ENCODE results near the gene MEGF11.

Gene MEGF11

DNA sequence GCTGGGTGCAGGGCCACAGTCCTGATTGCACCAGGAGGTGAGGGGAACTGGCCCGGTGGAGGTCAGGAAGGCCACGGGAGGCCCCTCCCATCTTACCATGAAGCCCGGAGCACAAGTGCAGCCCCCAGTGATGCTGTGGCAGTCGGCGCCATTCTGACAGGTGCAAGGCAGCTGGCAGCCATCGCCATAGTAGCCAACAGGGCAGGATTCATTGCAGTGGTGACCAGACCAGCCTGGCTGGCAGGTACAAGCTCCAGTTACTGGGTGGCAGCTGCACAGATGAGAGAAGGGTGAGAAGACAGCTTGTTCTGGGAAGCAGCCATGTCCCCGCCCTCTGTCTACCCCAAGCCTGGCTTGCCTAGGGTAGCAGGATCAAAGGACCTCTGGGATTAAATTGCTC lies 296.1 kb downstream of the MEGF11 start:
- no peak for DNase-seq

- no peak for DNase-seq
Observed at GRCh38 chr15:65956899-65957298, 296.7 kb downstream of the MEGF11 start.

DNA sequence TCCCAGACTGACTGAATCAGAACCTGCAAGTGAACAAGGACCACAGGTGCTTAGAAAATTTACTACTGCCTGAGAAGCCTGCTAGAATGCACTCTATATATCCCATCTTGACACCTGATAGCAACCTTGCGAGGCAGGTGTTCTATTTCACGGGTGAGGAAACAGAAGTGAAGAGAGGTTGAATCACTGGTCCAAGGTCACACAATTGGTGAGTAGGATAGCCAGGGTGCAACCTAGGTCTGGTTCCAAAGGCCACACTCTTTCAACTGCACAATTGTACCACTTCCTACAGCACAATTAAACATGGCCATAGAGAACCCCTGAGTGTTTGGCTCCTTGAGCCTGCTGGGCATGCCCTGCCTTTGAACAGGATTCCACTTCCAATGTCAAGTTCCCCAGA lies 297.2 kb downstream of the MEGF11 start:
- no peak for DNase-seq

- DNase-seq, result no peak
Observed at GRCh38 chr15:65954289-65954741, 299.2 kb downstream of the MEGF11 start.

- no peak for DNase-seq
Observed at GRCh38 chr15:65953622-65954021, 299.9 kb downstream of the MEGF11 start.

- DNase-seq, result no peak
Observed at GRCh38 chr15:65952391-65953053, 301.0 kb downstream of the MEGF11 start.

- DNase-seq, result no peak
Observed at GRCh38 chr15:65951007-65951406, 302.5 kb downstream of the MEGF11 start.

GRCh38 chr15:65949491-65949890 lies 304.1 kb downstream of the MEGF11 start:
- DNase-seq, result no peak

GRCh38 chr15:65949011-65949410 lies 304.5 kb downstream of the MEGF11 start:
- no peak for DNase-seq

GRCh38 chr15:65948383-65948782 lies 305.2 kb downstream of the MEGF11 start:
- no peak for DNase-seq

- DNase-seq, result no peak
Observed at GRCh38 chr15:65947041-65947440, 306.5 kb downstream of the MEGF11 start.

- DNase-seq, result no peak
Observed at GRCh38 chr15:65945616-65946015, 307.9 kb downstream of the MEGF11 start.

DNA sequence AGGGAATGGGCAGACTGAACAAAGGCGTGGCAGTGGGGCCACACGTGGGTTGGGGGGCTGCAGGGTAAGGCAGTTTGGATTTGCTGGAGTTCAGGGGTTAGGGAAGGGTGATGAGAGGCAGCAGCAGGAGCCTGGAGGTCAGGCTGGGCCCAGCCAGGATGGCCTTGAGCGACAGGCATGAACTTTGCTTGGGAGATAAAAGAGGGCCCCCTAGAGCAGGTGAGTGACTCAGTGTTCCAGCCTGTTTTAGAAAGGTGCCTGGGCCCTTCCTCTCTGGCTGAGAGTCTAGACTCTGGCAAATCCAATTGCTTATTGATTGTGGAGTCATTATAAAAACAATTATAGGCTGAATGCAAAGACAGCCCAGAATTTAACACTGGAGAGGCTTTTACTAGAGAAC lies 309.1 kb downstream of the MEGF11 start:
- no peak for DNase-seq

DNA sequence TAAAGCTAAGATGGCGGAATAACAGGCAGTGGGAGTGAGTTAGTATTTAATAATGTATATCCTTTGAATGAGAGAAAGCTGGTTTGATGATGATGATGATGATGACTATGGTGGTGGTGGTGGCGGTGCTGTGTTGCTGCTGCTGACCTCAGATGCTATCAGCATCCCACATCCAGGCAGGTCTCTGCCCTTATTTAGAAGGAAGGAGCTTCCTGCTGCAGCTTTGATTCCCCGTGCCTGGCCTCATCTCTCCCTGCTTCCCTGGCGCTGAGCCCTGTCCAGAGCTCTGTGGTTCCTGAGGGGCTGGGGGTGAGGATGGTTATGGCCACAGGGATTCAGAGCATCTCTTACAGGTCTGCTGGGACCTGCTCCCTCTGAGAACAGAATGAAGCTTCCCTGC lies 311.1 kb downstream of the MEGF11 start:
- no peak for DNase-seq

- no peak for DNase-seq
Observed at GRCh38 chr15:65940618-65940909, 313.0 kb downstream of the MEGF11 start.

DNA sequence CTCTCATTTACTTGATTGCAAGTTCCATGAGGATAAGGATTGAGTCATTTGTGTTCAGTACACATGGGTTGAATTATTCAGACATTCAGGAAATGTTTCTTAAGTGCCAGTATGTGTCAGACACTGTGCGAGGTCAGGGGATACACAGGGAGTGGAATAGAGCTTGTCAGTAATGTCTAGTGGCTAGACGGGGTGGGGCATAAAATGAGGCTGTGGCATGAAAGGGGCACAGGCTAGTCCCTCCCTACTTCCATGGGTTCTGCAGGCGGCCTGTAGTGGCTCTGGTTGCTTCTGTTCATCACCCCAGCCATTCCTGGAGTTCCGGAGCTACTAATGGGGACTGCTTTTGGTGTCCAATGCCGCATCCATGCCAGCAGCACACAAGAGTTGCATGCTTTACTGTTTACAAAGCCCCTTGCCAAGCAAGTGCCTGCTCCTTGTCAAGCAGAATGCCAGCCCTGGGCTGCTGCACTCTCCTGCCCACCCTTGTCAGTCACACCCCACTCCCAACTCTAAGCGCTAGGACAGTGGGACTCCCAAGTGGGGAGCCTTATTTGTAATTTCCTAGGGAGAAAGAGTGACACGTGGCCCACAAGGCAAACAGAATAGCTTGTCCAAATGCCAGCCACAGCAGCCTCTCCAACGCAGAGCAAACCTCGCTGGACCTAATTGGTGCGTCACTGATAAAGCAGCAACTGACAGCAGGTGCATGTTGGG lies 313.5 kb downstream of the MEGF11 start:
- DNase-seq, result no peak

GRCh38 chr15:65938604-65939003 lies 314.9 kb downstream of the MEGF11 start:
- no peak for DNase-seq

DNA sequence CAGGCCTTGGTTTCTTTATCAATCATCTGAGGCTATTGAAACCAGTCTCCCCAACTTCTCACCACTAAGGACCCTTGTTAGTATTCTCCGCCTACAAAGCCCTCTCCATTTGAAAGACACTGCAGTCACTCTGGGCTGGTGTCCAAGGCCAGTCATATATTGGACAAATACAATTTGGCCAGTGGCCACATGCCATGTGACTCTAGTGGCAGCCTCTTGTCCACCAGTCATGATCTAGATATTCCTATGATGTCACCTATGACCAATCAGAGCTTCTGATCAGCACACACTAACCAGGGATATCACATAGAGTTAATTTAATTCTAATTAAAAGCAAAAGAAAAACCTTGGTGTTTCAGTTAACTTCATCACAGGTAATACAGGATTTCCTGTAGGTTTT lies 316.1 kb downstream of the MEGF11 start:
- no peak for DNase-seq

DNA sequence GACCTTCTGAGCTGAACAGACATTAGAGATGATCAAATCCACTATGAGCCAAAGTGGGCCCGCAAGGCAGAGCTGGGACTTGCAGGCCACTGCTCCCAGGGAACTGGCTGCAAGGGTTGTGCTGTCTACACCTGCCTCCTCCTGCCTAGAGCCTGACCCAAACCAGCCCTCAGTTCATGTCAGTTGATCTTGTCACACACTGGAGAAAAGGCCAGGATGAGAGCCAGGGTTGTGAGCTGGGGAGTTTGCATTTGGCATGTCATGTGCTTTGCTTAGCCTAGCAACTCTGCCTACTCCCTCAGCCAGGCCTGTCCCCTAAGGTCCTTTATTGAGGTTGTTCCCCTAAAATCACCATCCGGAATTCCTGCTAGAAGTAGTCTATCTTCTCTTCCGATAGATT lies 316.5 kb downstream of the MEGF11 start:
- no peak for DNase-seq

DNA sequence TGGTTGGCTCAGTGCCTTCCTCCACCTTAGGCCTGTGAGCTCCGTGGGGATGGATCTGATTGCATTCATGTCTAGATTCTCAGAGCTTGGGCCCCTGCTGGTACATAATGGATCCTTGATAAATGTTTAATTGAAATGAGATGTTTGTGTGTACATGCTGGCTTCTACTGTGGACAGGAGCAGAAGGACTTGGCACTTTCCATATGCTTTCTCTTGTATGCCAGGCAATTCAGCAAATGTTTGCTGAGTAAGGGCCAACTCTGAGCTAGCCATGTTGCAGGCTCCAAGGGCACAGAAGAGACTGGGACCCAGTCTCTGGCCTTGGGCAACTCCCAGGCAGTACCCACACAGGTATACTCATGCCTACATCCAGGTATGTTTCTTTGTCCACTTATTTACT lies 317.3 kb downstream of the MEGF11 start:
- DNase-seq, result no peak

DNA sequence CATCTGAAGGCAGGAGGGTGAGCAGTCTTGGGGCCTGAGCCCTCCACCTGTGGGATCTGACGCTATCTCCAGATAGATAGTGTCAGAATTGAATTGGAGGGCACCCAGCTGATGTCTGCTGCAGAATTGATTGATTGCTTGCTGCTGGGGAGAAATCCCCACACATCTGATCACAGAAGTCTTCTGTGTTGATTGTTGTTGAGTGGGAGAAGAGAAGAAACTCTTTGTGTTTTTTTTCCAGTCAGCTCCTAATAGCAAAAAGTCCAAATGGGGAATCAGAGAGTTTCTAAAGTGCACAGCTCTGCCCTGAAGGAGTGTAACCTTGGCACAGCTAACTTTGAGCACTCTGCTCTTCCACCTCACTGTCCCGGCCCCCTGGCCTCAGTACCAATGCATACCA lies 318.2 kb downstream of the MEGF11 start:
- DNase-seq, result no peak

- DNase-seq, result no peak
Observed at GRCh38 chr15:65931221-65931620, 322.3 kb downstream of the MEGF11 start.

DNA sequence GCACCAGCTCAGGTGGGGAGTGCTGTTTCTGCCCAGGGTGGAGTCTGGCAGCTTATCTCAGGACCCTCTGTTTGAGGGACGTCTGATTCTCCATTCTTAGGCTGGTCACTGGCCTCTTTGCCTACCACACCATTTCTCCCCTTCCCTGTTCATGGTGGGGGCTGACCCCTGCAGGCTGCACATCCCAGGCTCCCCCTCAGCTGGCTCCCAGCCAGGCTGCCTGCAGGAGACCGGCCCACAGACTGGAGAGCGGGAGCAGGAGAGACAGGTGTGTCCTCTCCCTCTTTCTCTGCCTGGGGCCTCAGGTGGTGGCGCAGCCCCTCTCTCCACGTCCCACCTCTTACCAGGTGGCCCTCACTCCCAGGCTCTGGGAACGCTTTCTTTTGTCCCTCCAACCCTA lies 323.4 kb downstream of the MEGF11 start:
- DNase-seq, result no peak

DNA sequence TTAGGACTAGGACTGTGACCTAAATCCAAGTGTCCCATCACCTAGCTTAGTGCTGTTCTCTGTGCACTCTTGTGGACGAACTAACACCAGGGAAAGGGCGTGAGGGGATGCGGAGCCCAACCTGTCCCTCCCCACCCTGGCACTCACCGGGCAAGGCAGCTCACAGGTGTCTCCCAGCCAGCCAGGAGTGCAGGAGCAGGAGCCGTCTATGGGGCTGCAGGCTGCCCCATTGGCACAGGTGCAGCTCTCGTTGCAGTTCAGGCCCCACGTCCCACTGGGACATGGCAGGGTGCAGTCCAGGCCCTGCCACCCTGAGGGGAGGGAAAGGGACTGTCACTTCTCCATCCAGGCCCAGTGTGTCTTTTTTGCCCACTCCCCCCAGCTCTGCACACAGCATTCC lies 324.0 kb downstream of the MEGF11 start:
- no peak for DNase-seq

DNA sequence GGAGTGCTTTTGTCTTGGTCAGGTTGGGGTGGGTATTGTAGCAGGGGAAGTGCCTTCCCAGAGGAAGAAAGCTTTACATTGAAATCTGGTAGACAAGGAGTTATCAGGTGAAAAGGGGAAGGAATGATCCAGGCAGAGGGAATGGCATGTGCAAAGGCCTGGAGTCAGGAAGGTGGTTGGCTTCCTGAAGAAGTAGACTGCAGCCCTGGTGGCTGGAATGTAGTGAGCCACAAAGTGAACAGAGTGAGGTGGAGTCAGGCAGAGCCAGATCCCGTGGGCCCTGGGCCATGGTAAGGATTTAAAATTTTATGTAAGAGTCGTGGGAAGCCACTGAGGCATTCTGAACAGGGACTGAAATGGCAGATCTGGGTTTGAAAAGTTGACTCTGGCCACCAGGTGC lies 326.0 kb downstream of the MEGF11 start:
- no peak for DNase-seq

Measured in activated CD4-positive, alpha-beta T cell treated with anti-CD3 and anti-CD28 coated beads for 4 hours (primary cell).